ENCODE measurements around the gene MOCOS. TPM values are rescaled to one million over a fixed set of nuclear protein-coding genes. Genes with fewer than 3 reads are reported as not detected.
"Not testable (repeated sequence)": the region's sequence is repeated elsewhere in the genome, so short reads cannot be mapped to it uniquely, and the experiment has no call there.

MOCOS gene
- total RNA-seq, 1 experiment from 2014 or later: 3.0 TPM

GRCh38 chr18:36215577-36215976 lies 28.3 kb downstream of the MOCOS start:
- Histone ChIP-seq H3K27me3 (ENCODE audit: control insufficient read depth, insufficient read depth, low read length) (no peaks in the 10 kb centered on the region), H3K4me3 (ENCODE audit: low read depth in 2 of 2, low read length in 2 of 2) (no peak overlapping the region), H3K27ac (ENCODE audit: low read length) (no peak overlapping the region), H3K9me3 (ENCODE audit: control insufficient read depth, insufficient read depth, low read depth, low read length) (no peaks in the 10 kb centered on the region), H3K4me1 (ENCODE audit: control insufficient read depth, insufficient read depth, low read length) (no peaks in the 10 kb centered on the region), H3K36me3 (ENCODE audit: control insufficient read depth, insufficient read depth, low read length) (no peaks in the 10 kb centered on the region)
- in situ Hi-C loops (cut with HindIII; ENCODE audit: low pct_unique_long_range_greater_than_20kb, low sequenced_read_pairs): no loop called here
- TF ChIP-seq POLR2AphosphoS5 (IDR thresholded peaks at IDR 0.05; ENCODE audit: low read depth, low read length) (no peak), SIN3A (IDR thresholded peaks at IDR 0.05; ENCODE audit: borderline replicate concordance, insufficient read depth, low read depth, low read length) (no peak), CTCF (IDR thresholded peaks at IDR 0.05) (no peak), TCF7L2 (IDR thresholded peaks at IDR 0.05; ENCODE audit: low read depth, low read length) (no peak), REST (IDR thresholded peaks at IDR 0.05; ENCODE audit: insufficient read depth in 1 of 2, low read depth in 2 of 2, low read length in 1 of 2) (no peak)
- ChIA-PET POLR2A (no interaction called here), CTCF (no interaction called here)
- BruUV-seq (replicated peaks): no TSS peak
- intact Hi-C loops (cut with micrococcal nuclease; ENCODE audit: unreplicated experiment): no loop called here
- DNase-seq (ENCODE audit: low read depth, low spot score) (no peak), ATAC-seq (no peak)

GRCh38 chr18:36217348-36217747 lies 30.1 kb downstream of the MOCOS start:
- intact Hi-C loops (cut with micrococcal nuclease; ENCODE audit: unreplicated experiment): no loop called here
- TF ChIP-seq POLR2AphosphoS5 (IDR thresholded peaks at IDR 0.05; ENCODE audit: low read depth, low read length): no peak
- no peak for ATAC-seq
- POLR2A ChIA-PET: no interaction called here
- H3K36me3 ChIP-seq (ENCODE audit: control insufficient read depth, insufficient read depth, low read length): no peaks in the 10 kb centered on the region
- BruUV-seq (replicated peaks): no TSS peak
- no peaks in the 10 kb centered on the region for H3K4me1 ChIP-seq (ENCODE audit: control insufficient read depth, insufficient read depth, low read length)
- no peak for DNase-seq (ENCODE audit: low read depth, low spot score)
- no peak overlapping the region for H3K27ac ChIP-seq (ENCODE audit: low read length)
- in situ Hi-C loops (cut with HindIII; ENCODE audit: low pct_unique_long_range_greater_than_20kb, low sequenced_read_pairs): no loop called here
- H3K9me3 ChIP-seq (ENCODE audit: control insufficient read depth, insufficient read depth, low read depth, low read length): no peaks in the 10 kb centered on the region
- no peak overlapping the region for H3K4me3 ChIP-seq (ENCODE audit: low read depth in 2 of 2, low read length in 2 of 2)
- CTCF ChIA-PET: no interaction called here
- H3K27me3 ChIP-seq (ENCODE audit: control insufficient read depth, insufficient read depth, low read length): no peaks in the 10 kb centered on the region

- H3K4me3 ChIP-seq (ENCODE audit: low read depth in 2 of 2, low read length in 2 of 2): no peak overlapping the region
- no peak for TF ChIP-seq POLR2AphosphoS5 (IDR thresholded peaks at IDR 0.05; ENCODE audit: low read depth, low read length)
- no peaks in the 10 kb centered on the region for H3K27me3 ChIP-seq (ENCODE audit: control insufficient read depth, insufficient read depth, low read length)
- no TSS peak for BruUV-seq (replicated peaks)
- intact Hi-C loops (cut with micrococcal nuclease; ENCODE audit: unreplicated experiment) (no loop called here), in situ Hi-C loops (cut with HindIII; ENCODE audit: low pct_unique_long_range_greater_than_20kb, low sequenced_read_pairs) (no loop called here)
- peaks cover 4% of the 10 kb centered on the region; the same call in 1 of the 2 replicates for H3K9me3 ChIP-seq (ENCODE audit: control insufficient read depth, insufficient read depth, low read depth, low read length)
- ATAC-seq: no peak
- no peaks in the 10 kb centered on the region for H3K4me1 ChIP-seq (ENCODE audit: control insufficient read depth, insufficient read depth, low read length)
- DNase-seq (ENCODE audit: low read depth, low spot score): no peak
- CTCF ChIA-PET: no interaction called here
- POLR2A ChIA-PET: no interaction called here
- no peak overlapping the region for H3K27ac ChIP-seq (ENCODE audit: low read length)
- H3K36me3 ChIP-seq (ENCODE audit: control insufficient read depth, insufficient read depth, low read length): no peaks in the 10 kb centered on the region
Measured at GRCh38 chr18:36229188-36229587, 41.9 kb downstream of the MOCOS start.

- POLR2A ChIA-PET; H3K9me3 ChIP-seq (ENCODE audit: control insufficient read depth, insufficient read depth, low read depth, low read length); H3K36me3 ChIP-seq (ENCODE audit: control insufficient read depth, insufficient read depth, low read length); H3K27me3 ChIP-seq (ENCODE audit: control insufficient read depth, insufficient read depth, low read length); BruUV-seq (replicated peaks); DNase-seq (ENCODE audit: low read depth, low spot score); in situ Hi-C loops (cut with HindIII; ENCODE audit: low pct_unique_long_range_greater_than_20kb, low sequenced_read_pairs); intact Hi-C loops (cut with micrococcal nuclease; ENCODE audit: unreplicated experiment); H3K4me3 ChIP-seq (ENCODE audit: low read depth in 2 of 2, low read length in 2 of 2); CTCF ChIA-PET; H3K27ac ChIP-seq (ENCODE audit: low read length); H3K4me1 ChIP-seq (ENCODE audit: control insufficient read depth, insufficient read depth, low read length); ATAC-seq: not testable (repeated sequence)
Measured at GRCh38 chr18:36240510-36240909, 53.2 kb downstream of the MOCOS start.
